HTERT RPE-1 (cell line): ENCODE results near the gene RBM10.

ENCODE experiments used
- in situ Hi-C: fragments of 300-500 bp; cut with MboI; formaldehyde crosslinking; loops from 4 replicates; pipeline ENCODE4 v1.14.3; 2020; ENCODE audit warnings: low sequenced_read_pairs

Gene RBM10

GRCh38 chrX:47233333-47234113 lies 88.5 kb downstream of the RBM10 start:
- in situ Hi-C loops: no loop called here

GRCh38 chrX:47234583-47234982 lies 89.6 kb downstream of the RBM10 start:
- in situ Hi-C loops: no loop called here

- in situ Hi-C loops: no loop called here
These were observed 90.7 kb downstream of the RBM10 start for GRCh38 chrX:47235691-47236103.
